GM23338 (cell line): Measurements from ENCODE around the gene XPNPEP2. TPM values are rescaled to one million over a fixed set of nuclear protein-coding genes. Genes with fewer than 3 reads are reported as not detected.

Source experiments
- ATAC-seq: fragments of 200-7000 bp; cut with Tn5 transposase; 3 replicates; pipeline ENCODE4 v1.9.1; 2020
- DNase-seq: peaks from one replicate; pipeline ENCODE4 v3.0.0-alpha.2; 2015; ENCODE audit warnings: low spot score
- H2AFZ ChIP-seq: fragments of 200-600 bp; sonication (generic); 2 replicates; pipeline ENCODE4 v1.8.0; 2016; ENCODE audit warnings: antibody characterized with exemption, mild to moderate bottlenecking, moderate library complexity
- H3F3A ChIP-seq: fragments of 200-600 bp; sonication (generic); replicated peaks from 2 replicates; pipeline ENCODE4 v1.8.0; 2017; ENCODE audit warnings: antibody characterized with exemption, mixed run types, low read depth
- H3K27ac ChIP-seq: fragments of 200-600 bp; sonication (generic); 2 replicates; pipeline ENCODE4 v1.6.1; 2016; ENCODE audit warnings: low read depth
- H3K27me3 ChIP-seq: fragments of 200-600 bp; sonication (generic); 2 replicates; pipeline ENCODE4 v1.8.0; 2016; ENCODE audit warnings: mild to moderate bottlenecking, mixed run types, moderate library complexity; ENCODE audit not compliant: insufficient read depth
- H3K36me3 ChIP-seq: fragments of 200-600 bp; sonication (generic); 2 replicates; pipeline ENCODE4 v1.8.0; 2016; ENCODE audit warnings: mild to moderate bottlenecking; ENCODE audit not compliant: insufficient read depth
- H3K4me1 ChIP-seq: fragments of 200-600 bp; sonication (generic); 2 replicates; pipeline ENCODE4 v1.8.0; 2016; ENCODE audit warnings: mild to moderate bottlenecking, moderate library complexity; ENCODE audit not compliant: insufficient read depth
- H3K4me2 ChIP-seq: fragments of 200-600 bp; sonication (generic); 2 replicates; pipeline ENCODE4 v1.7.1; 2017; ENCODE audit warnings: mixed run types
- H3K4me3 ChIP-seq: fragments of 200-600 bp; sonication (generic); 2 replicates; pipeline ENCODE4 v1.6.1; 2016; ENCODE audit warnings: mixed run types
- H3K79me2 ChIP-seq: fragments of 200-600 bp; sonication (generic); replicated peaks from 2 replicates; pipeline ENCODE4 v1.8.0; 2017; ENCODE audit warnings: mild to moderate bottlenecking; ENCODE audit not compliant: insufficient read depth
- H3K9me2 ChIP-seq: fragments of 200-600 bp; sonication (generic); 2 replicates; pipeline ENCODE4 v1.8.0; 2017; ENCODE audit not compliant: insufficient read depth
- H4K20me1 ChIP-seq: fragments of 200-600 bp; sonication (generic); replicated peaks from 2 replicates; pipeline ENCODE4 v1.8.0; 2017; ENCODE audit warnings: mild to moderate bottlenecking; ENCODE audit not compliant: insufficient read depth
- H3K27ac Mint-ChIP-seq: 2 replicates; pipeline ENCODE4 v1.8.0; 2020; ENCODE audit warnings: inconsistent platforms, mild to moderate bottlenecking, moderate library complexity, mixed read lengths
- H3K27me3 Mint-ChIP-seq: 3 replicates; pipeline ENCODE4 v1.8.0; 2022; ENCODE audit warnings: low read depth, mild to moderate bottlenecking, moderate library complexity, mixed read lengths, inconsistent platforms; ENCODE audit not compliant: insufficient read depth, poor library complexity
- H3K36me3 Mint-ChIP-seq: 3 replicates; pipeline ENCODE4 v1.8.0; 2021; ENCODE audit warnings: low read depth, mild to moderate bottlenecking, inconsistent platforms, moderate library complexity, mixed read lengths
- H3K4me1 Mint-ChIP-seq: 3 replicates; pipeline ENCODE4 v1.8.0; 2020; ENCODE audit warnings: mild to moderate bottlenecking, inconsistent platforms, mixed read lengths
- H3K4me3 Mint-ChIP-seq: 3 replicates; pipeline ENCODE4 v1.8.0; 2021; ENCODE audit warnings: moderate library complexity, mild to moderate bottlenecking, inconsistent platforms, mixed read lengths
- H3K9me3 Mint-ChIP-seq: 3 replicates; pipeline ENCODE4 v1.8.0; 2020; ENCODE audit warnings: moderate library complexity, mild to moderate bottlenecking, inconsistent platforms, mixed read lengths
- CREB1 ChIP-seq: fragments of 250-450 bp; sonication (Bioruptor Pico); IDR thresholded peaks from 2 replicates; pipeline ENCODE4 v1.5.0; 2020; ENCODE audit warnings: low read depth, mild to moderate bottlenecking, moderate library complexity
- ETS1 ChIP-seq: IDR thresholded peaks from 2 replicates; pipeline ENCODE4 v1.6.1; 2016; ENCODE audit warnings: antibody characterized with exemption
- EZH2 ChIP-seq: fragments of 200-600 bp; sonication (generic); IDR thresholded peaks from one replicate; pipeline ENCODE4 v1.8.0; 2017; ENCODE audit warnings: antibody characterized with exemption, mild to moderate bottlenecking, low read depth; ENCODE audit not compliant: unreplicated experiment
- JUNB ChIP-seq: IDR thresholded peaks from one replicate; pipeline ENCODE4 v1.6.1; 2016; ENCODE audit warnings: antibody characterized with exemption; ENCODE audit not compliant: unreplicated experiment
- NANOG ChIP-seq: IDR thresholded peaks from 2 replicates; pipeline ENCODE4 v1.6.1; 2016; ENCODE audit warnings: antibody characterized with exemption, borderline replicate concordance
- POLR2AphosphoS5 ChIP-seq: IDR thresholded peaks from 2 replicates; pipeline ENCODE4 v1.6.1; 2016; ENCODE audit warnings: antibody characterized with exemption, low read depth
- REST ChIP-seq: IDR thresholded peaks from one replicate; pipeline ENCODE4 v1.6.1; 2018; ENCODE audit warnings: antibody characterized with exemption; ENCODE audit not compliant: unreplicated experiment
- STAT1 ChIP-seq: IDR thresholded peaks from one replicate; pipeline ENCODE4 v1.6.1; 2016; ENCODE audit warnings: antibody characterized with exemption; ENCODE audit not compliant: unreplicated experiment
- ZNF114 ChIP-seq: fragments of 250-450 bp; sonication (Bioruptor Pico); IDR thresholded peaks from 2 replicates; pipeline ENCODE4 v1.5.0; 2020; ENCODE audit warnings: mild to moderate bottlenecking, moderate library complexity
- ZNF462 ChIP-seq: fragments of 250-450 bp; sonication (Bioruptor Pico); IDR thresholded peaks from 2 replicates; pipeline ENCODE4 v1.5.0; 2020; ENCODE audit warnings: mild to moderate bottlenecking, moderate library complexity
- polyA plus RNA-seq: library from polyadenylated mRNA; unstranded; fragments of >200 nt; fragmentation: Nextera tagmentation; extraction: Ambion mirVana; gene quantifications from 2 replicates; pipeline ENCODE4 v1.2.1, GENCODE V29; 2016
- total RNA-seq: library from RNA; depleted of rRNA; stranded (reverse); fragments of >200 nt; shearing (Covaris generic); gene quantifications from 2 replicates; pipeline ENCODE4 v1.2.3, GENCODE V29; 2014

XPNPEP2 gene
- total and polyA plus RNA-seq, 2 experiments from 2014 or later: not detected

- TF ChIP-seq ZNF462 (CRISPR knock-in tag) (no peak), EZH2 (no peak), REST (no peak), STAT1 (no peak)
Measured at GRCh38 chrX:129798888-129799287, 60.1 kb downstream of the XPNPEP2 start (continued).

- H3K27ac Mint-ChIP-seq: no peak overlapping the region
- no peaks in the 10 kb centered on the region for H3K27me3 Mint-ChIP-seq
- H3K4me2 ChIP-seq: no peak overlapping the region
- no peaks in the 10 kb centered on the region for H3K4me1 ChIP-seq
- ATAC-seq: no peak
- H4K20me1 ChIP-seq: no peaks in the 10 kb centered on the region
- H3K9me2 ChIP-seq: no peaks in the 10 kb centered on the region
- H3K9me3 Mint-ChIP-seq: no peaks in the 10 kb centered on the region
- no peaks in the 10 kb centered on the region for H3F3A ChIP-seq
- no peaks in the 10 kb centered on the region for H3K36me3 ChIP-seq
- no peak for DNase-seq
- H2AFZ ChIP-seq: no peak overlapping the region
- peaks cover 19% of the 10 kb centered on the region for H3K36me3 Mint-ChIP-seq
- H3K4me1 Mint-ChIP-seq: no peaks in the 10 kb centered on the region
- no peaks in the 10 kb centered on the region for H3K79me2 ChIP-seq
- H3K4me3 Mint-ChIP-seq: no peak overlapping the region
- H3K27ac ChIP-seq: no peak overlapping the region
- no peaks in the 10 kb centered on the region for H3K27me3 ChIP-seq
- H3K4me3 ChIP-seq: no peak overlapping the region
- TF ChIP-seq NANOG: no peak
- TF ChIP-seq REST: no peak
- TF ChIP-seq ZNF114: no peak
- TF ChIP-seq ETS1: no peak
- no peak for TF ChIP-seq POLR2AphosphoS5
- TF ChIP-seq CREB1 (CRISPR knock-in tag): no peak
- no peak for TF ChIP-seq EZH2
- no peak for TF ChIP-seq JUNB
Measured at GRCh38 chrX:129800186-129800585, 61.4 kb downstream of the XPNPEP2 start.
